Right hindlimb (tissue), 1 donor: ENCODE measurements around the gene ADAMTS19.
"Not testable (repeated sequence)": the region's sequence is repeated elsewhere in the genome, so short reads cannot be mapped to it uniquely, and the experiment has no call there.

Experiments used
- DNase-seq: peaks from one replicate; pipeline ENCODE4 v3.0.0-alpha.2; 2018

ADAMTS19 gene, protein sequence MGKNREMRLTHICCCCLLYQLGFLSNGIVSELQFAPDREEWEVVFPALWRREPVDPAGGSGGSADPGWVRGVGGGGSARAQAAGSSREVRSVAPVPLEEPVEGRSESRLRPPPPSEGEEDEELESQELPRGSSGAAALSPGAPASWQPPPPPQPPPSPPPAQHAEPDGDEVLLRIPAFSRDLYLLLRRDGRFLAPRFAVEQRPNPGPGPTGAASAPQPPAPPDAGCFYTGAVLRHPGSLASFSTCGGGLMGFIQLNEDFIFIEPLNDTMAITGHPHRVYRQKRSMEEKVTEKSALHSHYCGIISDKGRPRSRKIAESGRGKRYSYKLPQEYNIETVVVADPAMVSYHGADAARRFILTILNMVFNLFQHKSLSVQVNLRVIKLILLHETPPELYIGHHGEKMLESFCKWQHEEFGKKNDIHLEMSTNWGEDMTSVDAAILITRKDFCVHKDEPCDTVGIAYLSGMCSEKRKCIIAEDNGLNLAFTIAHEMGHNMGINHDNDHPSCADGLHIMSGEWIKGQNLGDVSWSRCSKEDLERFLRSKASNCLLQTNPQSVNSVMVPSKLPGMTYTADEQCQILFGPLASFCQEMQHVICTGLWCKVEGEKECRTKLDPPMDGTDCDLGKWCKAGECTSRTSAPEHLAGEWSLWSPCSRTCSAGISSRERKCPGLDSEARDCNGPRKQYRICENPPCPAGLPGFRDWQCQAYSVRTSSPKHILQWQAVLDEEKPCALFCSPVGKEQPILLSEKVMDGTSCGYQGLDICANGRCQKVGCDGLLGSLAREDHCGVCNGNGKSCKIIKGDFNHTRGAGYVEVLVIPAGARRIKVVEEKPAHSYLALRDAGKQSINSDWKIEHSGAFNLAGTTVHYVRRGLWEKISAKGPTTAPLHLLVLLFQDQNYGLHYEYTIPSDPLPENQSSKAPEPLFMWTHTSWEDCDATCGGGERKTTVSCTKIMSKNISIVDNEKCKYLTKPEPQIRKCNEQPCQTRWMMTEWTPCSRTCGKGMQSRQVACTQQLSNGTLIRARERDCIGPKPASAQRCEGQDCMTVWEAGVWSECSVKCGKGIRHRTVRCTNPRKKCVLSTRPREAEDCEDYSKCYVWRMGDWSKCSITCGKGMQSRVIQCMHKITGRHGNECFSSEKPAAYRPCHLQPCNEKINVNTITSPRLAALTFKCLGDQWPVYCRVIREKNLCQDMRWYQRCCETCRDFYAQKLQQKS

GRCh38 chr5:129459777-129460671 lies at the start of gene ADAMTS19:
ADAMTS19 (plus strand) TSS chr5:129460298; CDS start chr5:129460392, 94 bp downstream.
- peak; percentile 77 for DNase-seq

GRCh38 chr5:129410488-129410887 lies 49.6 kb upstream of the ADAMTS19 start:
- DNase-seq, result no peak

GRCh38 chr5:129412721-129413120 lies 47.4 kb upstream of the ADAMTS19 start:
- DNase-seq, result no peak

- DNase-seq, result no peak
These were observed 46.5 kb upstream of the ADAMTS19 start for GRCh38 chr5:129413570-129413969.

DNA sequence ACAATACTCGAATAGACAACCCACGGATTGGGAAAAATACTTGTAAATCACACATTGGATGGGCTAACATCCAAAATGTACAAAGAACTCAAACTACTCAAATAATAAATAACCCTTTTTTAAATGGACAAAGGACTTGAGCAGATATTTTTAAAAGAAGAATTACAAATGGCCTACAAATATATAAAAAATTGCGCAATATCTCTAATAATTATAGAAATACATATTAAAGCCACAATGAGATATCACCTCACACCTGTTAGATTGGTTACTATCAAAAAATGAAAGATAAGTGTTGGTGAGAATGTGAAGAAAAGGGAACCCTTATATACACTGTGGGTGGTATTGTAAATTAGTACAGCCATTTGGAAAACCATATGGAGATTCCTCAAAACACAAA lies 40.8 kb upstream of the ADAMTS19 start:
- DNase-seq, result no peak

DNA sequence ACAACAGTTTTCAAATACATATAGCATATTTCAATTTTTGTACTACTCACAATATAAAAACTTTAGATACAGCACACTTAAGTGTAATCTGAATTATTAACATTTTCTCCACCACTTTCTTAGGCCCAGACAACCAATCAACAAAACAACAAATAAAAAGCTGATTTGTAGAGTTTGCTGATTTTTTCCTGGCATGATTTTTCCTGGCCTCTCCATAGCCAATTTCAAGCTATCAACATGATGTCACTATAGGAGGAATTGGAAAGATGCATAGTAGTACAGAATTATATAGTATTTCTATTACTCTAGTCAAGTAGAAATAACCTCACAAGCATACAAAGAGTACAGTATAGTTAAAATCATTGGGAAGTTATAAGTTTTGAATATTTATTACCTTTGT lies 35.1 kb upstream of the ADAMTS19 start:
- DNase-seq, result no peak

GRCh38 chr5:129426071-129426470 lies 34.0 kb upstream of the ADAMTS19 start:
- no peak for DNase-seq

DNA sequence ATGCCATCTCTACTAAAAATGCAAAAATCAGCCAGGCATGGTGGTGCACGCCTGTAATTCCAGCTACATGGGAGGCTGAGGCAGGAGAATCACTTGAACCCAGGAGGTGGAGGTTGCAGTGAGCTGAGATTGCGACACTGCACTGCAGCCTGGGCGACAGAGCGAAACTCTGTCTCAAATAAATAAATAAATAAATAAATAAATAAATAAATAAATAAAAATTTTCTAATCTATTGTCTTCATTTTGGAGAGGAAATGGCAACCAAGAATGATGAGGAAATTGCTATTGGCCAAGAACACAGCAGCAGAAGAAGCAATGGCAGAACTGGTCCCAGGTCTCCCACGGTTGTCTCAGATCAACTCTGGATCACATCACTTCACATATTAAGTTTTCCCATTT lies 31.5 kb upstream of the ADAMTS19 start:
- DNase-seq, result not testable (repeated sequence)

DNA sequence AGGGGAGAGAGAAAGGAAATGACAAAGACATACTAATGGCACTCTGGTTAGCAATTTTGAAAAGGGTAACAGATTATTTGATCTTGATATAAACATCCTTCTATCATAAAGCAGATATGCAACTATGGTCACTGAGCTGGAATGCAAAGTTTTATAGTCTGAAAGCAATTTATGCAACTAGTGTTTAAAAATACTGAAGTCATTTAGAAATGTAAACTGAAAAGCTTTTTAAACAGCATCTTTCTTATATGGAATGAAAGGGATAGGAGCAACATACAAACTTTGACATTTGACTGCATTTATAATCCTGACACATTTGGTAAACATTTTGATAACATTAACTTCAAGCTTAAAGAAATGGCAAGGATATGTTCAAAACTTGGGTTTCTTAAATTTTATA lies 28.7 kb upstream of the ADAMTS19 start:
- no peak for DNase-seq

DNA sequence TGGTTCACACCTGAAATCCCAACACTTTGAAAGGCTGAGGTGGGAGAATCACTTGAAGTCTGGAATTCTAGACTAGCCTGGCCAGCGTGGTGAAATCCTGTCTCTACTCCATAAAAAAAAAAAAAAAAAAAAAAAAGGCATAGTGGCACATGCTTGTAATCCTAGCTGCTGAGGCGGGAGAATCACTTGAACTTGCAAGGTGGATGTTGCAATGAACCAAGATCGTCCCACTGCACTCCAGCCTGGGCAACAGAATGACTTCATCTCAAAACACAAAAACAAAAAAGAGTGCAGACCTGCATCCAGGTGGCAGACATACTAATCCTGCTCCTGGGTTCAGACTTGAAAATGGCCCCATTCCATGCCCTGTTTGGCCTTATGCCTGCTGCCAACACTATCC lies 21.8 kb upstream of the ADAMTS19 start:
- DNase-seq, result no peak

- DNase-seq, result no peak
These were observed 19.7 kb upstream of the ADAMTS19 start for GRCh38 chr5:129440424-129440823.

DNA sequence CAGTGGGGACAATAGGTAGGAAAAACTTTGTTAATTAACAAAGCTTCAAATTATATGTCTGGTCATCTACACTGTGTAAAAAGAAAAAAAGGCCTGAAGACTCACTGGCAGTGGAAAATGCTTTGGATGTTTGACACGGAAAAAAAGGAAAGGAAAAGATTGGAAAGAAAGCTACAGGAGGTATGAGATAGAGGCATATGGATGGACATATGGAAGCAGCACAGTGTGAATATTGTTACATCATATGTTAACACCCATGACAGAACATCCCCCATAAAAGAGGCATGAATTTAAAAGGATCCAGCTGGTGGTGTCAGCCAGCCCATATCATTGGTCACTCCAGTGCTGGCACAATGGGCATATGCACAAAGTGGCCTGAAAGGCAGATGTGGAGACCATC lies 19.0 kb upstream of the ADAMTS19 start:
- no peak for DNase-seq

GRCh38 chr5:129445379-129445778 lies 14.7 kb upstream of the ADAMTS19 start:
- no peak for DNase-seq

DNA sequence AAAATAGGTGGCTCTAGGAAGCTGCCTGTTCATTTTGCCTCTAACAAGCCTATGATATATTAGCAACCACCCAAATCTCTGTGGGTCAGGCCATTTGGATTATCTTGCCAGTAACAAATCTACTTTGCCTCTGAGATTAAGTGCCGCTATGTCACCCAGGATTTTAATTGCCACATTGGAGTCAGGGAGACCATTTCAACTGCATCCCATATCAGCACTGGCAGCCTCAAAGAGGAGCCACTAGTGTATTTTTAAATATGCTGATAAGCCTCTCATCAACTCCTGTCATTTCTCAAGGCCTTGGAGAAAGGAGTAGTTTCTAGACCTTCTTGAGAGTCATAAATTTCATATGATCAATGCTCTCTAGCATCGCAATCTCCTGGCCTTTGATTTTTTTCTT lies 12.1 kb upstream of the ADAMTS19 start:
- DNase-seq, result no peak

GRCh38 chr5:129448654-129449053 lies 11.4 kb upstream of the ADAMTS19 start:
- no peak for DNase-seq

GRCh38 chr5:129454461-129454860 lies 5.6 kb upstream of the ADAMTS19 start:
- DNase-seq, result no peak

- DNase-seq, result no peak
These were observed 685 bp upstream of the ADAMTS19 start for GRCh38 chr5:129459450-129459776.

DNA sequence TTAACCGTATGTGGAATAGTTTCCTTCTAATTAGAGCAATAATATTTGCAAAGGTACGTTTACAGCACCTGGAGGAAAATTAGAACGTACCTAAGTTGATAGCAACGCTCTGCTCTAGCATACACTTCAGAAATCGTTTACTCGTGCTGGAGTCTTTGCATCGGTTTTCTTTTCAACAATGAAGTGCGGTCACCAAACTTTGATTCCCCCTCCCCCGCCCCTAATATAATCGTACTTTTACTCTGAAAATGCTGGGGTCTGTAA lies 506 bp downstream of the ADAMTS19 start:
- no peak for DNase-seq

DNA sequence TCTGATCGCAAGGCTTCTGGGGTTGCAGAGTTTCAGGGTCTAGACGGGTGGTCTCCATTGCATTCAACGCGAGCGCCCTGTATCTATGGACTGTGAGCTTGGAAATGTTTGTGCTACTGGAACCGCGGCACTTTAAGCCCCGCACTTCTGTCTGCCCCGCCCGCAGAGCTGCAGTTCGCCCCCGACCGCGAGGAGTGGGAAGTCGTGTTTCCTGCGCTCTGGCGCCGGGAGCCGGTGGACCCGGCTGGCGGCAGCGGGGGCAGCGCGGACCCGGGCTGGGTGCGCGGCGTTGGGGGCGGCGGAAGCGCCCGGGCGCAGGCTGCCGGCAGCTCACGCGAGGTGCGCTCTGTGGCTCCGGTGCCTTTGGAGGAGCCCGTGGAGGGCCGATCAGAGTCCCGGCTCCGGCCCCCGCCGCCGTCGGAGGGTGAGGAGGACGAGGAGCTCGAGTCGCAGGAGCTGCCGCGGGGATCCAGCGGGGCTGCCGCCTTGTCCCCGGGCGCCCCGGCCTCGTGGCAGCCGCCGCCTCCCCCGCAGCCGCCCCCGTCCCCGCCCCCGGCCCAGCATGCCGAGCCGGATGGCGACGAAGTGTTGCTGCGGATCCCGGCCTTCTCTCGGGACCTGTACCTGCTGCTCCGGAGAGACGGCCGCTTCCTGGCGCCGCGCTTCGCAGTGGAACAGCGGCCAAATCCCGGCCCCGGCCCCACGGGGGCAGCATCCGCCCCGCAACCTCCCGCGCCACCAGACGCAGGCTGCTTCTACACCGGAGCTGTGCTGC lies 1.0 kb downstream of the ADAMTS19 start:
- peak; percentile 71 for DNase-seq

- no peak for DNase-seq
These were observed 1.7 kb downstream of the ADAMTS19 start for GRCh38 chr5:129461711-129462332.

- no peak for DNase-seq
These were observed 5.8 kb downstream of the ADAMTS19 start for GRCh38 chr5:129465776-129466344.
